H9 (cell line): Measurements from ENCODE around the gene ARSI. TPM values are rescaled to one million over a fixed set of nuclear protein-coding genes. Genes with fewer than 3 reads are reported as not detected.

ENCODE experiments used
- DNase-seq: peaks from one replicate; pipeline ENCODE4 v3.0.0-alpha.2; 2017
- H2AFZ ChIP-seq: one replicate; pipeline ENCODE4 v1.6.1; 2013; ENCODE audit warnings: mild to moderate bottlenecking, low read length, control low read depth, moderate library complexity
- H2AK5ac ChIP-seq: 2 replicates; pipeline ENCODE4 v1.6.1; 2013; ENCODE audit warnings: low read length, control low read depth, mixed read lengths; ENCODE audit not compliant: insufficient read length
- H2BK120ac ChIP-seq: one replicate; pipeline ENCODE4 v1.6.1; 2013; ENCODE audit warnings: low read depth, mild to moderate bottlenecking, low read length, control low read depth, inconsistent platforms; ENCODE audit not compliant: poor library complexity, severe bottlenecking
- H2BK12ac ChIP-seq: 2 replicates; pipeline ENCODE4 v1.6.1; 2013; ENCODE audit warnings: low read length, control low read depth, mixed read lengths, low read depth; ENCODE audit not compliant: insufficient read length
- H2BK15ac ChIP-seq: 2 replicates; pipeline ENCODE4 v1.6.1; 2013; ENCODE audit warnings: low read depth, low read length, control low read depth
- H2BK20ac ChIP-seq: one replicate; pipeline ENCODE4 v1.6.1; 2013; ENCODE audit warnings: low read depth, mild to moderate bottlenecking, low read length, control low read depth, inconsistent platforms; ENCODE audit not compliant: poor library complexity, severe bottlenecking
- H2BK5ac ChIP-seq: 2 replicates; pipeline ENCODE4 v1.6.1; 2013; ENCODE audit warnings: low read length, control low read depth, mixed read lengths; ENCODE audit not compliant: insufficient read length
- H3K14ac ChIP-seq: 2 replicates; pipeline ENCODE4 v1.6.1; 2013; ENCODE audit warnings: low read length, control low read depth; ENCODE audit not compliant: insufficient read depth
- H3K18ac ChIP-seq: 2 replicates; pipeline ENCODE4 v1.6.1; 2013; ENCODE audit warnings: low read depth, mild to moderate bottlenecking, mixed read lengths, low read length, control low read depth; ENCODE audit not compliant: insufficient read length
- H3K23ac ChIP-seq: 2 replicates; pipeline ENCODE4 v1.6.1; 2013; ENCODE audit warnings: low read length, control low read depth, mixed read lengths, low read depth; ENCODE audit not compliant: insufficient read length
- H3K23me2 ChIP-seq: 2 replicates; pipeline ENCODE4 v1.6.1; 2013; ENCODE audit warnings: low read depth, mild to moderate bottlenecking, mixed read lengths, low read length, control low read depth; ENCODE audit not compliant: insufficient read length, poor library complexity, severe bottlenecking
- H3K27ac ChIP-seq: 2 replicates; pipeline ENCODE4 v1.5.1; 2013; ENCODE audit warnings: low read length, control low read depth, mixed read lengths, low read depth; ENCODE audit not compliant: insufficient read length
- H3K27me3 ChIP-seq: 2 replicates; pipeline ENCODE4 v1.6.1; 2013; ENCODE audit warnings: low read length, control low read depth, inconsistent platforms; ENCODE audit not compliant: insufficient read depth
- H3K4ac ChIP-seq: 2 replicates; pipeline ENCODE4 v1.6.1; 2013; ENCODE audit warnings: low read depth, mild to moderate bottlenecking, control low read depth, inconsistent platforms, low read length, moderate library complexity
- H3K4me1 ChIP-seq: 2 replicates; pipeline ENCODE4 v1.6.1; 2013; ENCODE audit warnings: low read length, control low read depth, inconsistent platforms; ENCODE audit not compliant: insufficient read depth
- H3K4me2 ChIP-seq: 2 replicates; pipeline ENCODE4 v1.6.1; 2013; ENCODE audit warnings: low read length, control low read depth, mixed read lengths; ENCODE audit not compliant: insufficient read length, insufficient read depth
- H3K56ac ChIP-seq: 2 replicates; pipeline ENCODE4 v1.6.1; 2013; ENCODE audit warnings: low read depth, mild to moderate bottlenecking, mixed read lengths, low read length, control low read depth; ENCODE audit not compliant: insufficient read length
- H3K79me1 ChIP-seq: 2 replicates; pipeline ENCODE4 v1.6.1; 2013; ENCODE audit warnings: low read depth, mild to moderate bottlenecking, moderate library complexity, low read length, control low read depth, inconsistent platforms; ENCODE audit not compliant: insufficient read depth, poor library complexity, severe bottlenecking
- H3K79me2 ChIP-seq: 2 replicates; pipeline ENCODE4 v1.6.1; 2013; ENCODE audit warnings: low read length, control low read depth, inconsistent platforms; ENCODE audit not compliant: insufficient read depth
- H3K9ac ChIP-seq: 2 replicates; pipeline ENCODE4 v1.6.1; 2013; ENCODE audit warnings: low read length, control low read depth, mixed read lengths; ENCODE audit not compliant: insufficient read length; ENCODE audit errors: extremely low read depth
- H3K9me3 ChIP-seq: one replicate; pipeline ENCODE4 v1.6.1; 2013; ENCODE audit warnings: low read depth, low read length, inconsistent platforms; ENCODE audit not compliant: control insufficient read depth
- H3T11ph ChIP-seq: one replicate; pipeline ENCODE4 v1.6.1; 2013; ENCODE audit warnings: mild to moderate bottlenecking, low read length, control low read depth, inconsistent platforms
- H4K20me1 ChIP-seq: one replicate; pipeline ENCODE4 v1.6.1; 2013; ENCODE audit not compliant: control insufficient read depth, insufficient read length, insufficient read depth
- H4K5ac ChIP-seq: 2 replicates; pipeline ENCODE4 v1.6.1; 2013; ENCODE audit warnings: low read depth, mild to moderate bottlenecking, mixed read lengths, low read length, control low read depth; ENCODE audit not compliant: insufficient read length
- H4K8ac ChIP-seq: replicated peaks from 2 replicates; pipeline ENCODE4 v1.6.1; 2013; ENCODE audit warnings: low read length, control low read depth, mixed read lengths, low read depth; ENCODE audit not compliant: insufficient read length
- H4K91ac ChIP-seq: 2 replicates; pipeline ENCODE4 v1.6.1; 2013; ENCODE audit warnings: low read depth, mild to moderate bottlenecking, moderate library complexity, mixed read lengths, low read length, control low read depth; ENCODE audit not compliant: insufficient read length
- H3K27ac Mint-ChIP-seq, 3 experiments: 2 replicates in 2 of 3; 3 replicates in 1 of 3; pipeline ENCODE4 v1.8.0; 2020 to 2021; ENCODE audit warnings: mixed read lengths in 3 of 3, mild to moderate bottlenecking in 1 of 3, moderate library complexity in 1 of 3
- H3K27me3 Mint-ChIP-seq: 2 replicates; pipeline ENCODE4 v1.8.0; 2021; ENCODE audit warnings: low read depth, mild to moderate bottlenecking, moderate library complexity, mixed read lengths
- H3K36me3 Mint-ChIP-seq, 3 experiments: 2 replicates in 2 of 3; 3 replicates in 1 of 3; pipeline ENCODE4 v1.8.0; 2020 to 2021; ENCODE audit warnings: low read depth in 3 of 3, mixed read lengths in 3 of 3; ENCODE audit not compliant: insufficient read depth in 1 of 3
- H3K4me1 Mint-ChIP-seq, 2 experiments: 2 replicates each; pipeline ENCODE4 v1.8.0; 2020; ENCODE audit warnings: mixed read lengths in 2 of 2
- H3K4me3 Mint-ChIP-seq, 2 experiments: 2 replicates in 1 of 2; 3 replicates in 1 of 2; pipeline ENCODE4 v1.8.0; 2020 to 2021; ENCODE audit warnings: mild to moderate bottlenecking in 2 of 2, mixed read lengths in 2 of 2, moderate library complexity in 1 of 2
- H3K9me3 Mint-ChIP-seq, 2 experiments: 2 replicates in 1 of 2; 3 replicates in 1 of 2; pipeline ENCODE4 v1.8.0; 2020; ENCODE audit warnings: mild to moderate bottlenecking in 2 of 2, mixed read lengths in 2 of 2, moderate library complexity in 1 of 2
- CTCF ChIP-seq: fragments of 200-600 bp; sonication (generic); conservative IDR thresholded peaks from 3 replicates; pipeline ENCODE4 v1.8.0; 2021; ENCODE audit warnings: antibody characterized with exemption, mild to moderate bottlenecking
- WGBS: extraction: QIAGEN DNeasy Blood & Tissue Kit; methylation state at CpG from one replicate; pipeline ENCODE4 v1.1.7; 2013; ENCODE audit warnings: missing lambda C conversion rate, low lambda C conversion rate, mixed read lengths; ENCODE audit not compliant: insufficient read length; ENCODE audit errors: extremely low coverage; 5-methylcytosine and 5-hydroxymethylcytosine counted together
- total RNA-seq: library from RNA; stranded (reverse); gene quantifications from 2 replicates; pipeline ENCODE4 v1.2.1, GENCODE V29; 2021

The ARSI gene
- total RNA-seq, 1 experiment from 2014 or later, result 1.7 TPM

GRCh38 chr5:150309101-150309885 is 6.6 kb upstream of the ARSI start:
- no peak overlapping the region for H2BK120ac ChIP-seq
- no peak overlapping the region for H4K8ac ChIP-seq
- H3K27ac Mint-ChIP-seq, result no peak overlapping the region; a peak in 1 of 7 replicates
- H3K4me1 ChIP-seq, result peaks cover under 1% of the 10 kb centered on the region; the same call in 1 of the 2 replicates
- no peaks in the 10 kb centered on the region for H4K20me1 ChIP-seq
- no peak overlapping the region for H2BK12ac ChIP-seq
- no peaks in the 10 kb centered on the region for H3K9me3 Mint-ChIP-seq
- TF ChIP-seq CTCF, result no peak
- no peak overlapping the region for H2AFZ ChIP-seq
- H3T11ph ChIP-seq, result no peak overlapping the region
- no peak overlapping the region for H3K27ac ChIP-seq
- no peak overlapping the region for H3K9ac ChIP-seq
- H3K4me2 ChIP-seq, result no peak overlapping the region
- DNase-seq, result no peak
- no peaks in the 10 kb centered on the region for H3K79me2 ChIP-seq
- H4K5ac ChIP-seq, result no peak overlapping the region
- H3K4ac ChIP-seq, result no peak overlapping the region
- no peak overlapping the region for H3K14ac ChIP-seq
- no peak overlapping the region for H2AK5ac ChIP-seq
- no peak overlapping the region for H2BK20ac ChIP-seq
- no peak overlapping the region for H2BK5ac ChIP-seq
- no CpG with 5 or more reads among the region's 7 CpGs for WGBS
- no peaks in the 10 kb centered on the region for H3K79me1 ChIP-seq
- no peak overlapping the region for H3K4me3 Mint-ChIP-seq
- peaks cover 5% of the 10 kb centered on the region for H3K27me3 Mint-ChIP-seq
- H4K91ac ChIP-seq, result no peak overlapping the region
- H3K36me3 Mint-ChIP-seq, result no peaks in the 10 kb centered on the region
- H3K27me3 ChIP-seq, result no peaks in the 10 kb centered on the region
- peaks cover 25 to 31% of the 10 kb centered on the region in 2 experiments for H3K4me1 Mint-ChIP-seq
- H3K23me2 ChIP-seq, result no peaks in the 10 kb centered on the region
- H3K56ac ChIP-seq, result no peak overlapping the region
- no peak overlapping the region for H2BK15ac ChIP-seq
- H3K9me3 ChIP-seq, result no peaks in the 10 kb centered on the region
- no peak overlapping the region for H3K23ac ChIP-seq
- H3K18ac ChIP-seq, result no peak overlapping the region
